Immature natural killer cell (primary cell): ENCODE results near the gene HADHA. TPM values are rescaled to one million over a fixed set of nuclear protein-coding genes. Genes with fewer than 3 reads are reported as not detected.

ENCODE experiments used
- DNase-seq, 3 donors: peaks; one replicate each; pipeline ENCODE4 v3.0.0; 2022; ENCODE audit warnings: mixed read lengths in 1 of 3
- H3K27ac Mint-ChIP-seq, 6 donors: one replicate each; pipeline ENCODE4 v1.8.0; 2020; ENCODE audit warnings: mixed read lengths in 6 of 6, mild to moderate bottlenecking in 5 of 6, inconsistent platforms in 4 of 6, moderate library complexity in 3 of 6
- H3K27me3 Mint-ChIP-seq, 3 donors: one replicate each; pipeline ENCODE4 v1.8.0; 2020 to 2021; ENCODE audit warnings: low read depth in 3 of 3, mild to moderate bottlenecking in 3 of 3, mixed read lengths in 3 of 3, moderate library complexity in 3 of 3, inconsistent platforms in 1 of 3
- H3K36me3 Mint-ChIP-seq, 3 donors: one replicate each; pipeline ENCODE4 v1.8.0; 2020; ENCODE audit warnings: mixed read lengths in 3 of 3, inconsistent platforms in 2 of 3, mild to moderate bottlenecking in 2 of 3
- H3K4me1 Mint-ChIP-seq, 2 donors: one replicate each; pipeline ENCODE4 v1.8.0; 2020; ENCODE audit warnings: inconsistent platforms in 2 of 2, mild to moderate bottlenecking in 2 of 2, mixed read lengths in 2 of 2, moderate library complexity in 1 of 2
- H3K4me3 Mint-ChIP-seq, 5 donors: one replicate each; pipeline ENCODE4 v1.8.0; 2020; ENCODE audit warnings: mild to moderate bottlenecking in 5 of 5, mixed read lengths in 5 of 5, inconsistent platforms in 3 of 5, moderate library complexity in 3 of 5
- H3K9me3 Mint-ChIP-seq, 6 donors: one replicate each; pipeline ENCODE4 v1.8.0; 2020; ENCODE audit warnings: mild to moderate bottlenecking in 6 of 6, mixed read lengths in 6 of 6, inconsistent platforms in 4 of 6, moderate library complexity in 3 of 6
- polyA plus RNA-seq, 3 donors: library from polyadenylated mRNA; unstranded; fragments of 300-500 nt; fragmentation: Illumina TruSeq; gene quantifications; one replicate each; pipeline ENCODE4 v1.2.3, GENCODE V29; 2021

HADHA gene
- 100 to 1,000 TPM in 2 of 3 donors, 10 to 100 TPM in 1; 94.4 to 132 (median 118) TPM for polyA plus RNA-seq

- Mint-ChIP-seq H3K4me3 (peak within 1 kb of the TSS; percentile 95 to 100 (median 99)), H3K4me1 (peaks cover 59 to 71% of the 10 kb centered on the region in 2 donors), H3K27me3 (peaks cover 5 to 14% (median 13%) of the 10 kb centered on the region in 3 donors), H3K27ac (peak within 1 kb of the TSS; percentile 94 to 100 (median 99)), H3K36me3 (no peaks in the 10 kb centered on the region), H3K9me3 (no peaks in the 10 kb centered on the region)
- peak; percentile 89 to 92 (median 91) for DNase-seq
Measured at GRCh38 chr2:26244309-26245230, at the start of gene HADHA, which contains the start of gene HADHB. HADHA (minus strand) TSS chr2:26244632; CDS start chr2:26244596, 36 bp downstream. HADHB (plus strand) TSS chr2:26244939; CDS start chr2:26254255, 9,316 bp downstream.

GRCh38 chr2:26292646-26293045 lies 48.2 kb upstream of the HADHA start:
- H3K4me1 Mint-ChIP-seq: no peaks in the 10 kb centered on the region
- H3K27ac Mint-ChIP-seq: no peak overlapping the region
- peaks cover 0 to 4% (median 2%) of the 10 kb centered on the region in 3 donors for H3K27me3 Mint-ChIP-seq
- DNase-seq: no peak
- H3K36me3 Mint-ChIP-seq: peaks cover 6 to 14% (median 8%) of the 10 kb centered on the region in 3 donors
- H3K9me3 Mint-ChIP-seq: no peaks in the 10 kb centered on the region
- H3K4me3 Mint-ChIP-seq: no peak overlapping the region

GRCh38 chr2:26290001-26290400 lies 45.6 kb upstream of the HADHA start:
- Mint-ChIP-seq H3K4me3 (no peak overlapping the region), H3K27ac (peak overlapping the region in 1 of 6 donors; percentile 28), H3K36me3 (peaks cover 15 to 25% (median 16%) of the 10 kb centered on the region in 3 donors), H3K27me3 (peaks cover 0 to 4% (median 0%) of the 10 kb centered on the region in 3 donors), H3K4me1 (no peaks in the 10 kb centered on the region), H3K9me3 (no peaks in the 10 kb centered on the region)
- no peak for DNase-seq

GRCh38 chr2:26285931-26286330 lies 41.5 kb upstream of the HADHA start:
- Mint-ChIP-seq H3K4me1 (no peaks in the 10 kb centered on the region), H3K4me3 (no peak overlapping the region), H3K36me3 (peaks cover 35 to 51% (median 37%) of the 10 kb centered on the region in 3 donors), H3K27me3 (no peaks in the 10 kb centered on the region), H3K27ac (no peak overlapping the region), H3K9me3 (no peaks in the 10 kb centered on the region)
- DNase-seq: no peak

- peaks cover 41 to 49% (median 45%) of the 10 kb centered on the region in 3 donors for H3K36me3 Mint-ChIP-seq
- H3K27me3 Mint-ChIP-seq: peaks cover 0 to 2% (median 0%) of the 10 kb centered on the region in 3 donors
- no peak for DNase-seq
- H3K4me3 Mint-ChIP-seq: no peak overlapping the region
- H3K27ac Mint-ChIP-seq: no peak overlapping the region
- H3K9me3 Mint-ChIP-seq: no peaks in the 10 kb centered on the region
- no peaks in the 10 kb centered on the region for H3K4me1 Mint-ChIP-seq
Measured at GRCh38 chr2:26284132-26284531, 39.7 kb upstream of the HADHA start.

DNA sequence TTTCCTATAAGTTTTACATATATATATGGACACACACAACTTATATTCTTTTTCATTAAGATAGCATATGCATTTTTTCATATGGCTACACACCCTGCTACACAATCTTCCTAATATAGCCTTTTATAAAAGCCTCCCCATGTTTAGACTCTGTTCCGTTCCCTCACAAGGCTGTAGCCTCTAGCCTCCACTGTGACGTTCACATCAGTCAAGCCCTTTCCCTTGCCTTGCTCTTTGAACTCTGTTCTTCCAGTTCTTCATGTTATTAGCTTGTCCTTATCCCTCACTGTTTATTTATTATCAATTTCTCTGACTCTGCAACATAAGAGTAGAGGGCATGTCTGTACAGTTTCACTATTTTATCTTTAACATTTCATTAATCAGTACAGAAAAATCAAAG lies 39.2 kb upstream of the HADHA start:
- Mint-ChIP-seq H3K27ac (no peak overlapping the region), H3K27me3 (peaks cover 0 to 2% (median 0%) of the 10 kb centered on the region in 3 donors), H3K4me1 (no peaks in the 10 kb centered on the region), H3K9me3 (no peaks in the 10 kb centered on the region), H3K36me3 (peaks cover 46 to 54% (median 48%) of the 10 kb centered on the region in 3 donors), H3K4me3 (no peak overlapping the region)
- no peak for DNase-seq

DNA sequence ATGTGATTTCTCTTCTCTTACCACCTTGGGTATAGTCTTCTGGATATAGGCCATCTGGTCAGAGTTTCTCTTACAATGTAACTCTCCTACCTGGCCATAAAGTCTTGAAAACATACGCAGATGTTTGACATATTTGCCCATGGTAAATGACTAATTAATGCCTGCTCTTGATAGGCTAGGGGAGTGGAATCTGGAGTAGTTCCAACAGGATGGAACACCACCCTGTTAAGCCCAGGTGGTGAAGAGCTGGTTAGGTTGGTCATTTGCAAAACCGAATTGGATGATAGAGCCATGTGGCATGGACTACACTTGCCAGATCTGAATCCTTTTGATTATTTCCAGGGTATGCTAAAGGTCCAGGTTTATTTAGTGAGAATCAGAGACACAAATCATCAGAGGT lies 36.8 kb upstream of the HADHA start:
- Mint-ChIP-seq H3K4me1 (no peaks in the 10 kb centered on the region), H3K9me3 (no peaks in the 10 kb centered on the region), H3K27ac (no peak overlapping the region), H3K4me3 (no peak overlapping the region), H3K27me3 (peaks cover 0 to 2% (median 0%) of the 10 kb centered on the region in 3 donors), H3K36me3 (peaks cover 43 to 62% (median 50%) of the 10 kb centered on the region in 3 donors)
- DNase-seq: no peak

DNA sequence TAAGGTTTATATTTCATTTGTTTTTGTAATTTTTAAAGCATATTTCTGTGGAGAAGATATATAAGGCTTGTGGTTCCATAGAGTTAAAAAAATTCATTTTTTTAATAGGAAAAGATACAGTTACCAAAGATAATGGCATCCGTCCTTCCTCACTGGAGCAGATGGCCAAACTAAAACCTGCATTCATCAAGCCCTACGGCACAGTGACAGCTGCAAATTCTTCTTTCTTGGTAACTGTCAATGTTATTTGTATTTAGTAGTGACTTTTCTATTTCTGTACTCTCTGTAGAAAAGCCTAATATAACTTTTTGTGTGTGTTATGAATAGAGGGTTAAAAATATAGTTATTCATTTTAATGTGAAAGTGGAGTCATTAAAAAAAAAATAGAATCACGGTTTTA lies 35.5 kb upstream of the HADHA start:
- peaks cover 0 to 2% (median 0%) of the 10 kb centered on the region in 3 donors for H3K27me3 Mint-ChIP-seq
- H3K27ac Mint-ChIP-seq: no peak overlapping the region
- no peak for DNase-seq
- H3K9me3 Mint-ChIP-seq: no peaks in the 10 kb centered on the region
- H3K4me1 Mint-ChIP-seq: no peaks in the 10 kb centered on the region
- H3K36me3 Mint-ChIP-seq: peaks cover 38 to 56% (median 48%) of the 10 kb centered on the region in 3 donors
- H3K4me3 Mint-ChIP-seq: no peak overlapping the region

- no peak for DNase-seq
- H3K4me3 Mint-ChIP-seq: no peak overlapping the region
- H3K36me3 Mint-ChIP-seq: peaks cover 27 to 40% (median 33%) of the 10 kb centered on the region in 3 donors
- peak overlapping the region in 1 of 6 donors; percentile 11 for H3K27ac Mint-ChIP-seq
- H3K4me1 Mint-ChIP-seq: no peaks in the 10 kb centered on the region
- peaks cover 0 to 2% (median 0%) of the 10 kb centered on the region in 3 donors for H3K27me3 Mint-ChIP-seq
- no peaks in the 10 kb centered on the region for H3K9me3 Mint-ChIP-seq
Measured at GRCh38 chr2:26276484-26277227, 32.2 kb upstream of the HADHA start.

GRCh38 chr2:26274058-26274613 lies 29.7 kb upstream of the HADHA start:
- Mint-ChIP-seq H3K27ac (no peak overlapping the region), H3K9me3 (no peaks in the 10 kb centered on the region), H3K27me3 (no peaks in the 10 kb centered on the region), H3K4me3 (no peak overlapping the region), H3K4me1 (no peaks in the 10 kb centered on the region), H3K36me3 (peaks cover 12 to 25% (median 19%) of the 10 kb centered on the region in 3 donors)
- no peak for DNase-seq

GRCh38 chr2:26273501-26273900 lies 29.1 kb upstream of the HADHA start:
- no peak overlapping the region for H3K27ac Mint-ChIP-seq
- H3K36me3 Mint-ChIP-seq: peaks cover 6 to 20% (median 16%) of the 10 kb centered on the region in 3 donors
- no peaks in the 10 kb centered on the region for H3K27me3 Mint-ChIP-seq
- DNase-seq: no peak
- no peaks in the 10 kb centered on the region for H3K9me3 Mint-ChIP-seq
- no peak overlapping the region for H3K4me3 Mint-ChIP-seq
- H3K4me1 Mint-ChIP-seq: no peaks in the 10 kb centered on the region

GRCh38 chr2:26270373-26270772 lies 25.9 kb upstream of the HADHA start:
- DNase-seq: no peak
- Mint-ChIP-seq H3K9me3 (no peaks in the 10 kb centered on the region), H3K4me1 (no peaks in the 10 kb centered on the region), H3K27me3 (no peaks in the 10 kb centered on the region), H3K4me3 (no peak overlapping the region), H3K36me3 (peaks cover 7 to 16% (median 12%) of the 10 kb centered on the region in 3 donors), H3K27ac (peak overlapping the region in 3 of 6 donors; percentile 16 to 67 (median 26))

- H3K9me3 Mint-ChIP-seq: no peaks in the 10 kb centered on the region
- no peaks in the 10 kb centered on the region for H3K4me1 Mint-ChIP-seq
- H3K27me3 Mint-ChIP-seq: no peaks in the 10 kb centered on the region
- peaks cover 7 to 16% (median 11%) of the 10 kb centered on the region in 3 donors for H3K36me3 Mint-ChIP-seq
- no peak for DNase-seq
- H3K4me3 Mint-ChIP-seq: no peak overlapping the region
- H3K27ac Mint-ChIP-seq: no peak overlapping the region
Measured at GRCh38 chr2:26269571-26270158, 25.2 kb upstream of the HADHA start.
